D721Med (cell line): ENCODE results near the gene SORL1.
"Not testable (repeated sequence)": the region's sequence is repeated elsewhere in the genome, so short reads cannot be mapped to it uniquely, and the experiment has no call there.

Experiments used
- DNase-seq: peaks from one replicate; pipeline ENCODE4 v3.0.0; 2011; ENCODE audit warnings: low spot score; ENCODE audit not compliant: insufficient read length
- FAIRE-seq: peaks from 2 replicates; lab custom pipeline; 2011; peaks lifted over from hg19 to GRCh38; lab: Jason Lieb, UNC
- TF ChIP-seq, protein P1 (sequence below): IDR thresholded peaks from 2 replicates; pipeline ENCODE4 v1.5.1; 2012; ENCODE audit warnings: mild to moderate bottlenecking, control low read depth; ENCODE audit not compliant: insufficient read depth; ENCODE audit errors: missing control alignments

Gene SORL1, protein sequence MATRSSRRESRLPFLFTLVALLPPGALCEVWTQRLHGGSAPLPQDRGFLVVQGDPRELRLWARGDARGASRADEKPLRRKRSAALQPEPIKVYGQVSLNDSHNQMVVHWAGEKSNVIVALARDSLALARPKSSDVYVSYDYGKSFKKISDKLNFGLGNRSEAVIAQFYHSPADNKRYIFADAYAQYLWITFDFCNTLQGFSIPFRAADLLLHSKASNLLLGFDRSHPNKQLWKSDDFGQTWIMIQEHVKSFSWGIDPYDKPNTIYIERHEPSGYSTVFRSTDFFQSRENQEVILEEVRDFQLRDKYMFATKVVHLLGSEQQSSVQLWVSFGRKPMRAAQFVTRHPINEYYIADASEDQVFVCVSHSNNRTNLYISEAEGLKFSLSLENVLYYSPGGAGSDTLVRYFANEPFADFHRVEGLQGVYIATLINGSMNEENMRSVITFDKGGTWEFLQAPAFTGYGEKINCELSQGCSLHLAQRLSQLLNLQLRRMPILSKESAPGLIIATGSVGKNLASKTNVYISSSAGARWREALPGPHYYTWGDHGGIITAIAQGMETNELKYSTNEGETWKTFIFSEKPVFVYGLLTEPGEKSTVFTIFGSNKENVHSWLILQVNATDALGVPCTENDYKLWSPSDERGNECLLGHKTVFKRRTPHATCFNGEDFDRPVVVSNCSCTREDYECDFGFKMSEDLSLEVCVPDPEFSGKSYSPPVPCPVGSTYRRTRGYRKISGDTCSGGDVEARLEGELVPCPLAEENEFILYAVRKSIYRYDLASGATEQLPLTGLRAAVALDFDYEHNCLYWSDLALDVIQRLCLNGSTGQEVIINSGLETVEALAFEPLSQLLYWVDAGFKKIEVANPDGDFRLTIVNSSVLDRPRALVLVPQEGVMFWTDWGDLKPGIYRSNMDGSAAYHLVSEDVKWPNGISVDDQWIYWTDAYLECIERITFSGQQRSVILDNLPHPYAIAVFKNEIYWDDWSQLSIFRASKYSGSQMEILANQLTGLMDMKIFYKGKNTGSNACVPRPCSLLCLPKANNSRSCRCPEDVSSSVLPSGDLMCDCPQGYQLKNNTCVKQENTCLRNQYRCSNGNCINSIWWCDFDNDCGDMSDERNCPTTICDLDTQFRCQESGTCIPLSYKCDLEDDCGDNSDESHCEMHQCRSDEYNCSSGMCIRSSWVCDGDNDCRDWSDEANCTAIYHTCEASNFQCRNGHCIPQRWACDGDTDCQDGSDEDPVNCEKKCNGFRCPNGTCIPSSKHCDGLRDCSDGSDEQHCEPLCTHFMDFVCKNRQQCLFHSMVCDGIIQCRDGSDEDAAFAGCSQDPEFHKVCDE (N-terminal part only)

DNA sequence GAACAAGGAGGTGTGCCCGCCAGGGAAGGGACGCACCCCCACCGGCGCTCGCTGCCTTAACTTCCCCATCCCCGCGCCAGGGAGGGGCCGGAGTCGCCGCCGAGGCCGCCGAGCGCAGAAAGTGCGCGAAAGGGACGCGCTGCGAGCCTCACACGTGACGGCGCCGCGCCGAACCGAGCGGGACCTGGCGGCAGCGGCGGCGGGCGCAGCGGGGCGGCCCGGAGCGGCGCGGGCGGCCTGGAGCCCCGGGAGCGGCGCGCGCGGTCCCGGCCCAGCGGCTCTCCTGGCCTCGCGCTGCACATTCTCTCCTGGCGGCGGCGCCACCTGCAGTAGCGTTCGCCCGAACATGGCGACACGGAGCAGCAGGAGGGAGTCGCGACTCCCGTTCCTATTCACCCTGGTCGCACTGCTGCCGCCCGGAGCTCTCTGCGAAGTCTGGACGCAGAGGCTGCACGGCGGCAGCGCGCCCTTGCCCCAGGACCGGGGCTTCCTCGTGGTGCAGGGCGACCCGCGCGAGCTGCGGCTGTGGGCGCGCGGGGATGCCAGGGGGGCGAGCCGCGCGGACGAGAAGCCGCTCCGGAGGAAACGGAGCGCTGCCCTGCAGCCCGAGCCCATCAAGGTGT lies at the start of gene SORL1:
Gene SORL1, plus strand, starts transcription at position 329 of the 623 bp plus-strand sequence. Its CDS starts 18 bp downstream, at position 347.
- TF ChIP-seq, protein P1, sequence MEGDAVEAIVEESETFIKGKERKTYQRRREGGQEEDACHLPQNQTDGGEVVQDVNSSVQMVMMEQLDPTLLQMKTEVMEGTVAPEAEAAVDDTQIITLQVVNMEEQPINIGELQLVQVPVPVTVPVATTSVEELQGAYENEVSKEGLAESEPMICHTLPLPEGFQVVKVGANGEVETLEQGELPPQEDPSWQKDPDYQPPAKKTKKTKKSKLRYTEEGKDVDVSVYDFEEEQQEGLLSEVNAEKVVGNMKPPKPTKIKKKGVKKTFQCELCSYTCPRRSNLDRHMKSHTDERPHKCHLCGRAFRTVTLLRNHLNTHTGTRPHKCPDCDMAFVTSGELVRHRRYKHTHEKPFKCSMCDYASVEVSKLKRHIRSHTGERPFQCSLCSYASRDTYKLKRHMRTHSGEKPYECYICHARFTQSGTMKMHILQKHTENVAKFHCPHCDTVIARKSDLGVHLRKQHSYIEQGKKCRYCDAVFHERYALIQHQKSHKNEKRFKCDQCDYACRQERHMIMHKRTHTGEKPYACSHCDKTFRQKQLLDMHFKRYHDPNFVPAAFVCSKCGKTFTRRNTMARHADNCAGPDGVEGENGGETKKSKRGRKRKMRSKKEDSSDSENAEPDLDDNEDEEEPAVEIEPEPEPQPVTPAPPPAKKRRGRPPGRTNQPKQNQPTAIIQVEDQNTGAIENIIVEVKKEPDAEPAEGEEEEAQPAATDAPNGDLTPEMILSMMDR, result peak; percentile 61
- FAIRE-seq, result no peak
- peak; percentile 61 for DNase-seq

DNA sequence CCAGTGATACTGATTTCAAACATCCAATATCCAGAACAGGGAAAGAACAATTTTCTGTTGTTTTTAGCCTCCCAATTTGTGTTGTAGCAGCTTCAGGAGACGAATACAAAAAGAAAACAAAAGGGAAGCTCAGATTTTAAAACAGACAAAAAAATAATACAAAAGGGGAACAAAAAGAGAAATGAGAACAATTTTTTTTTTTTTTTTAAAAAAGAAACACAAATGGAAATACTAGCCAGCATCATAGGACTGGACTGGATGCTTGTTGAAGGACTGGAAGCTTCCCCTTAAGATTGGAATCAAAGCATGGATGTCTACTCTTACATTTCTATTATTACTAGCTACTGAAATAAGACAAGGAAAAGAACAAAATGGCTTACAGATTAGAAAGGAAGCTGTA lies 46.5 kb upstream of the SORL1 start:
- DNase-seq (no peak), FAIRE-seq (no peak)
- TF ChIP-seq, protein P1, result no peak

DNA sequence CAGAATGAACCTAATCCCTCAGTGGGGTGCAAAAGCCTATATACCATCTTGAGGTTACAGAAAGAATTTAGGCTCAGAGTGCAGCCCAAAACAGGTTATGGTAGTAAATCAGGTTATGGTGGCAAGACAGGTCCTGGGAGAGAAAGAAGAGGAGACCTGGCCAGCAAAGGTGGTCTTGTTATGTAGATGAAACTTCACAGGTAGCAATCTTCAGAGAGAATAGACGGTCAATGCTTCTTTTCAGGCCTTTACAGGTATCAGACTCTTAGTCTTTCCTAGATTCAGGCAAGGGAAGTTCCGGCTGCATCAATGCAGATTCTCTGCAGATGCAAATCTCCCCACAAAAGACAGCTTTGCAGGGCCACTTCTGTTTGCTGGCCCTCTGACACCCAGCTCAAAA lies 45.8 kb upstream of the SORL1 start:
- TF ChIP-seq, protein P1, result no peak
- FAIRE-seq (no peak), DNase-seq (no peak)

DNA sequence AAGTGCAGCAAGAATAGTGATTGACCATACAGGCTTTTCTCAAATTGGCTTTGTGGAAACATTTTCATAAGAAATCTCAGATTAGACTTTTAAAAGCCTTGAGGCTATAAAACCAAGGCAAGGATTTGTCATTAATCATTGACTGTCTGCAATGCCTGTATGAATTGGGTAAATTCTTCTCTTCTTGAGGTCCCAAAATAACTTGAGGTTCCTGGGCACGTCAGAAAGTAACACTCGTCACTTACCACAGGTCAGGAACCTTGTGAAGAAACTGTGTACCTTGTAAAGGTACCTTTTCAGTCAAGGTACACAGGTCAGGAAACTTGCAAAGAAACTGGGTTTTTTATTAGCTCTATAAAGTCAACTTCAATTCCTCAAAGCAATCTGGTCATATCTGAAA lies 43.3 kb upstream of the SORL1 start:
- DNase-seq (no peak), FAIRE-seq (no peak)
- TF ChIP-seq, protein P1, result no peak

DNA sequence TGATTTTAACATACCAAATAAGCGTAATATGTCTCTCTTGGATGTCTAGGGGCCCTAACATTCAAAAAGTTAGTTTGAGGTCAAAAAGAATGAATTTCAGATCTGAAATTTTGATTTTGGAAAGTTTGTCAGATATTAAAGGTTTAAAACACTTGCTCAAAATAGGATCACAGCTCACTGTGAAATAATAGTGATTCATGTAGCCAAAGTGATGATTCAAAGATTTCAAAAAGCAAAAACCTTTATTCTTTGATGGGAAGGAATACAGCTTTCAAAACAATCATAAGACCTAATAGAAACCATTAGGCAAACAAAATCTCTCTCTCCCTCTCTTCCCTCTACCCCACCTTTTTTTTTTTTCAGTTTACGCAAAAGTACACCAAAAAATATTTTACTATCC lies 42.1 kb upstream of the SORL1 start:
- FAIRE-seq, result peak; percentile 38
- not testable (repeated sequence) for DNase-seq

DNA sequence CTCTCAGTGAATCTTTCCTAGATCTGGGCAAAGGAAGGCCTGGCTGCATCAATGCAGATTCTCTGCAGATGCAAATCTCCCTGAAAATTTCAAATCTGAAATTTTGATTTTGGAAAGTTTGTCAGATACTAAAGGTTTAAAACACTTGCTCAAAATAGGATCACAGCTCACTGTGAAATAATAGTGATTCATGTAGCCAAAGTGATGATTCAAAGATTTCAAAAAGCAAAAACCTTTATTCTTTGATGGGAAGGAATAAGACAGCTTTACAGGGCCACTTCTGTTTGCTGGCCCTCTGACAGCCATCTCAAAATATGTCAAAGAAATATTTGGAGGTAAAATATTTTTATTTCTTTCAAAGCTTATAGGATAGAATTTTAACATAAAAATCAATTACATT lies 40.8 kb upstream of the SORL1 start:
- not testable (repeated sequence) for FAIRE-seq, DNase-seq

DNA sequence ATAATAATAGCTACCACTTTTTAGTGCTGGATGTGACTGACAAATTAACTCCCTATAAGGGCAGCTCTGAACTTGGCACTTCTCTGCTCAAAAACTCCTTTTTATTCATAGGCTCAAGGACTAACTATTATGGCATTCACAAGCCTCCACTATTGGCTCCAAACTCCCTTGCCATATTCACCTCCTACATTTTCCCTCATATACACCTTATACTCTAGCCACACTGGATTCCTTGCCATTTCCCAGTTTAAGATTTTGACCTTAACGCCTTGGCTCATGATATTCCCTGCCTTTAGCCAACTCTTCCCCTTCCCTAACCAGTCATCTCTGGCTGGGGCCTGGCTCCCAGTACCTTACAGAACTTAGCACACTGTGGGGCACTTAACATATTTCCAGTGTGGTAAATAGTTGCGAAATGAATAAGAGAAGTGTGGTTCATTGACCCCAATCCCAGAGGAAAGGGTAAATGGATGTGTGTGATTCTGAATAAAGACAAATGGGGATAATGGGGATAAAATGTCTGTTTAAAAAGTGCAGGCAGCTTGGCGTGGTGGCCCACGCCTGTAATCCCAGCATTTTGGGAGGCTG lies 40.0 kb upstream of the SORL1 start:
- no peak for DNase-seq
- TF ChIP-seq, protein P1, result no peak
- FAIRE-seq, result no peak
